HG03095 (cell line): Measurements from ENCODE around the gene C16orf96.

Experiments used
- ATAC-seq: cut with Tn5 transposase; IDR thresholded peaks from one replicate; pipeline ENCODE4 v1.9.1; 2021; ENCODE audit warnings: moderate library complexity; ENCODE audit not compliant: unreplicated experiment

The C16orf96 gene

GRCh38 chr16:4641306-4641687 is 85.2 kb downstream of the C16orf96 start:
- no peak for ATAC-seq

DNA sequence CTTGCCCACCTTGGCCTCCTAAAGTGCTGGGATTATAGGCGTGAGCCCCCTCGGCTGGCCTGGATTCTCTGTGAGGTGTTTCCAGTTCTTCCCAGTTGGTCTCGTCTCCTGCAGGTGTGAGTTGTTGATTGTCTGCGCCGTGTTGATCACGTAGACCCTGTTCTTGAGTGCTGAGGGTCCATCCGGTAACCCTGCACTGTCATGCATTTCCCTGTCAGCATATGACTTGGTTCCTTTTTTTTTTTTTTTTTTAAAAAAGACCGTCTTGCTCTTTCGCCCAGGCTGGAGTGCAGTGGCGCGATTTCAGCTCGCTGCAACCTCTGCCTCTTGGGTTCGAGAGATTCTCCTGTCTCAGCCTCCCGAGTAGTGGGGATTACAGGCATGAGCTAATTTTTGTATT is 85.8 kb downstream of the C16orf96 start:
- ATAC-seq = no peak

GRCh38 chr16:4646773-4647643 is 90.9 kb downstream of the C16orf96 start:
- no peak for ATAC-seq

- ATAC-seq = no peak
Measured at GRCh38 chr16:4647644-4647980, 91.5 kb downstream of the C16orf96 start.

- no peak for ATAC-seq
Measured at GRCh38 chr16:4648917-4649316, 92.8 kb downstream of the C16orf96 start.

GRCh38 chr16:4649744-4650442 is 93.8 kb downstream of the C16orf96 start:
- ATAC-seq = no peak
